ENCODE results near the gene FKBP14. TPM values are rescaled to one million over a fixed set of nuclear protein-coding genes. Genes with fewer than 3 reads are reported as not detected.

The FKBP14 gene
- total and polyA plus RNA-seq, 2 of the 8 experiments (the other 6 are each of a cell fraction or from before 2014, with no cell fraction given), result 3.2 to 20.7 TPM

GRCh38 chr7:30001998-30002397 is 24.5 kb downstream of the FKBP14 start:
- H2BK5ac ChIP-seq (ENCODE audit: low read depth, low read length), result no peak overlapping the region
- DNase-seq (ENCODE audit: low read depth in 1 of 2, low spot score in 2 of 2), result no peak
- CTCF ChIA-PET (ENCODE audit: partially characterized antibody), result interaction anchor here (1.2 to 1.5 kb wide), 3 partner anchors 9 to 80 kb away, joined by 3 to 4 read pairs (median 4); no protein-coding TSS in a partner anchor
- no peak overlapping the region for H2BK20ac ChIP-seq (ENCODE audit: low read length)
- no peak overlapping the region for H2BK120ac ChIP-seq (replicated peaks; ENCODE audit: low read depth, low read length)
- no peaks in the 10 kb centered on the region; a peak in 1 of 7 replicates for H3K27me3 ChIP-seq (replicated peaks in 1 of 4; ENCODE audit: control insufficient read depth in 3 of 4, extremely low read depth in 1 of 4, insufficient read depth in 3 of 4, low read length in 3 of 4)
- no peak overlapping the region for H2AFZ ChIP-seq (ENCODE audit: low read length)
- H4K8ac ChIP-seq (ENCODE audit: extremely low read depth, insufficient read depth, low read length), result no peak overlapping the region
- no peak overlapping the region for H3K9ac ChIP-seq (replicated peaks in 1 of 4; ENCODE audit: extremely low read depth in 1 of 4, low read depth in 3 of 4, low read length in 3 of 4)
- no peak overlapping the region for H3K14ac ChIP-seq (ENCODE audit: insufficient read length)
- H3K23ac ChIP-seq (ENCODE audit: insufficient read length), result no peak overlapping the region
- peaks cover 0 to 4% (median 0%) of the 10 kb centered on the region in 4 experiments; a peak in 3 of 7 replicates for H3K4me1 ChIP-seq (replicated peaks in 1 of 4; ENCODE audit: control insufficient read depth in 3 of 4, insufficient read depth in 4 of 4, low read length in 3 of 4)
- H4K20me1 ChIP-seq (replicated peaks in 1 of 2; ENCODE audit: control insufficient read depth in 1 of 2, insufficient read depth in 2 of 2, low read length in 2 of 2), result no peaks in the 10 kb centered on the region
- no peak overlapping the region for H3K4me2 ChIP-seq (ENCODE audit: insufficient read depth in 1 of 2, low read depth in 2 of 2, low read length in 2 of 2)
- no peaks in the 10 kb centered on the region for H3K36me3 ChIP-seq (ENCODE audit: control insufficient read depth in 2 of 4, insufficient read depth in 4 of 4, low read length in 3 of 4)
- no peaks in the 10 kb centered on the region for H3K23me2 ChIP-seq (ENCODE audit: low read depth, low read length)
- H3K4me3 ChIP-seq (ENCODE audit: extremely low read depth in 1 of 4, insufficient read depth in 2 of 4, low read depth in 3 of 4, low read length in 4 of 4), result no peak overlapping the region
- no peak overlapping the region for H3K18ac ChIP-seq (ENCODE audit: extremely low read depth, low read length)
- H3K27ac ChIP-seq (ENCODE audit: low read depth, low read length), result no peak overlapping the region
- no peak overlapping the region for H4K5ac ChIP-seq (ENCODE audit: insufficient read length, low read depth, low read length)
- 0 out of 4 replicates have a peak, but pooled peaks cover 0 to 2% of the 10 kb centered on the region in 2 experiments for H3K9me3 ChIP-seq (ENCODE audit: insufficient read depth in 2 of 2, low read depth in 1 of 2, low read length in 1 of 2)
- POLR2A ChIA-PET (ENCODE audit: partially characterized antibody), result interaction anchor here (1.5 to 1.9 kb wide), 2 partner anchors 14 to 27 kb away, joined by 3 to 4 read pairs; no protein-coding TSS in a partner anchor
- no peak overlapping the region for H3K4ac ChIP-seq (replicated peaks; ENCODE audit: insufficient read length, low read depth, low read length)
- H3K56ac ChIP-seq (replicated peaks; ENCODE audit: insufficient read length, low read depth, low read length), result no peak overlapping the region
- FAIRE-seq, result no peak
- H3K79me1 ChIP-seq (ENCODE audit: low read depth, low read length), result no peaks in the 10 kb centered on the region
- H4K91ac ChIP-seq (replicated peaks; ENCODE audit: insufficient read length, low read length), result no peak overlapping the region
- H2AK5ac ChIP-seq (ENCODE audit: low read depth, low read length), result no peak overlapping the region
- WGBS, 2 experiments (ENCODE audit: extremely low coverage in 1 of 2, insufficient coverage in 1 of 2, insufficient read length in 1 of 2, insufficient replicate concordance in 2 of 2, low coverage in 1 of 2, low lambda C conversion rate in 2 of 2, missing lambda C conversion rate in 1 of 2), result 95% methylated on average over 2 of the region's 2 CpGs; no CpG with 5 or more reads in 1 of the 2 experiments
- no peaks in the 10 kb centered on the region for H3K79me2 ChIP-seq (ENCODE audit: control insufficient read depth in 1 of 2, insufficient read depth in 2 of 2, low read length in 2 of 2)
- H2BK12ac ChIP-seq (ENCODE audit: low read depth, low read length), result no peak overlapping the region
- no peak overlapping the region for H2BK15ac ChIP-seq (ENCODE audit: low read length)
- TF ChIP-seq TBP (IDR thresholded peaks at IDR 0.05; ENCODE audit: low read depth, low read length) (no peak), FOSL1 (IDR thresholded peaks at IDR 0.05; ENCODE audit: insufficient read depth, low read depth, low read length) (no peak), CEBPB (IDR thresholded peaks at IDR 0.05; ENCODE audit: low read depth, low read length) (no peak), MAX (IDR thresholded peaks at IDR 0.05) (no peak), POLR2A (IDR thresholded peaks at IDR 0.05; ENCODE audit: control extremely low read depth in 1 of 2, low read depth in 2 of 2, low read length in 2 of 2) (no peak), KDM4A (IDR thresholded peaks at IDR 0.05; ENCODE audit: low read depth, low read length, severe bottlenecking) (no peak), KDM1A (IDR thresholded peaks at IDR 0.05; ENCODE audit: borderline replicate concordance, low read length) (no peak), RFX5 (IDR thresholded peaks at IDR 0.05; ENCODE audit: borderline replicate concordance, low read depth, low read length) (no peak), CHD2 (IDR thresholded peaks at IDR 0.05; ENCODE audit: low read length) (no peak), SAP30 (IDR thresholded peaks at IDR 0.05; ENCODE audit: insufficient read depth, insufficient replicate concordance, low read length) (no peak), TEAD4 (IDR thresholded peaks at IDR 0.05; ENCODE audit: low read depth, low read length) (no peak), GTF2F1 (IDR thresholded peaks at IDR 0.05; ENCODE audit: borderline replicate concordance, low read depth, low read length) (no peak), SUZ12 (IDR thresholded peaks at IDR 0.05; ENCODE audit: low read length) (no peak), ZNF274 (IDR thresholded peaks at IDR 0.05; ENCODE audit: borderline replicate concordance, extremely low read depth, low read length) (no peak), EZH2 (IDR thresholded peaks at IDR 0.05; ENCODE audit: low read depth, low read length, severe bottlenecking) (no peak)

Data from H1 (cell line).